GM19463 (cell line): ENCODE data around the gene WNT7A.
"Not testable (repeated sequence)": the region's sequence is repeated elsewhere in the genome, so short reads cannot be mapped to it uniquely, and the experiment has no call there.

Source experiments
- ATAC-seq: cut with Tn5 transposase; IDR thresholded peaks from one replicate; pipeline ENCODE4 v1.9.1; 2021; ENCODE audit warnings: mild to moderate bottlenecking, moderate library complexity; ENCODE audit not compliant: unreplicated experiment

Gene WNT7A

GRCh38 chr3:13866041-13866965 is 13.6 kb downstream of the WNT7A start:
- ATAC-seq, result no peak

GRCh38 chr3:13865581-13865980 is 14.3 kb downstream of the WNT7A start:
- no peak for ATAC-seq

GRCh38 chr3:13865106-13865505 is 14.8 kb downstream of the WNT7A start:
- ATAC-seq, result no peak

GRCh38 chr3:13863965-13864595 is 15.8 kb downstream of the WNT7A start:
- no peak for ATAC-seq

GRCh38 chr3:13863382-13863952 is 16.4 kb downstream of the WNT7A start:
- ATAC-seq, result no peak

- no peak for ATAC-seq
These were observed 18.4 kb downstream of the WNT7A start for GRCh38 chr3:13861461-13861860.

- no peak for ATAC-seq
These were observed 19.9 kb downstream of the WNT7A start for GRCh38 chr3:13860001-13860400.

- no peak for ATAC-seq
These were observed 20.9 kb downstream of the WNT7A start for GRCh38 chr3:13858768-13859520.

GRCh38 chr3:13857702-13858380 is 22.0 kb downstream of the WNT7A start:
- ATAC-seq, result no peak

- ATAC-seq, result not testable (repeated sequence)
These were observed 23.2 kb downstream of the WNT7A start for GRCh38 chr3:13856628-13857027.

GRCh38 chr3:13856006-13856405 is 23.9 kb downstream of the WNT7A start:
- ATAC-seq, result no peak

GRCh38 chr3:13854492-13854891 is 25.4 kb downstream of the WNT7A start:
- ATAC-seq, result no peak

- no peak for ATAC-seq
These were observed 25.9 kb downstream of the WNT7A start for GRCh38 chr3:13853978-13854296.

- no peak for ATAC-seq
These were observed 26.5 kb downstream of the WNT7A start for GRCh38 chr3:13853256-13853977.

- no peak for ATAC-seq
These were observed 27.2 kb downstream of the WNT7A start for GRCh38 chr3:13852638-13853009.

GRCh38 chr3:13851997-13852637 is 27.8 kb downstream of the WNT7A start:
- ATAC-seq, result no peak

GRCh38 chr3:13851091-13851849 is 28.6 kb downstream of the WNT7A start:
- ATAC-seq, result no peak

GRCh38 chr3:13850161-13850945 is 29.5 kb downstream of the WNT7A start:
- ATAC-seq, result no peak
